Activated naive CD8-positive, alpha-beta T cell (primary cell): ENCODE results near the gene SMURF1.

Source experiments
- H3K27ac Mint-ChIP-seq: one replicate; pipeline ENCODE4 v1.8.0; 2021; ENCODE audit warnings: mixed read lengths
- H3K27me3 Mint-ChIP-seq: one replicate; pipeline ENCODE4 v1.8.0; 2021; ENCODE audit warnings: mixed read lengths
- H3K36me3 Mint-ChIP-seq: one replicate; pipeline ENCODE4 v1.8.0; 2021; ENCODE audit warnings: mixed read lengths
- H3K4me1 Mint-ChIP-seq: one replicate; pipeline ENCODE4 v1.8.0; 2021; ENCODE audit warnings: low read depth, mixed read lengths
- H3K4me3 Mint-ChIP-seq: one replicate; pipeline ENCODE4 v1.8.0; 2021; ENCODE audit warnings: mild to moderate bottlenecking, mixed read lengths
- H3K9me3 Mint-ChIP-seq: one replicate; pipeline ENCODE4 v1.8.0; 2021; ENCODE audit warnings: low read depth, mixed read lengths

Gene SMURF1

GRCh38 chr7:99030457-99030856, 113.5 kb downstream of the SMURF1 start:
- Mint-ChIP-seq H3K4me1 (peaks cover 3% of the 10 kb centered on the region), H3K9me3 (no peaks in the 10 kb centered on the region), H3K36me3 (peaks cover 5% of the 10 kb centered on the region), H3K27ac (no peak overlapping the region), H3K4me3 (no peak overlapping the region), H3K27me3 (no peaks in the 10 kb centered on the region)

GRCh38 chr7:99029466-99030435, 114.2 kb downstream of the SMURF1 start:
- Mint-ChIP-seq H3K27ac (no peak overlapping the region), H3K36me3 (peaks cover 5% of the 10 kb centered on the region)

GRCh38 chr7:99028261-99028973, 115.5 kb downstream of the SMURF1 start:
- H3K4me3 Mint-ChIP-seq, result no peak overlapping the region
- peak overlapping the region; percentile 34 for H3K27ac Mint-ChIP-seq
- peaks cover 5% of the 10 kb centered on the region for H3K36me3 Mint-ChIP-seq
- no peaks in the 10 kb centered on the region for H3K27me3 Mint-ChIP-seq
- peaks cover 3% of the 10 kb centered on the region for H3K4me1 Mint-ChIP-seq
- H3K9me3 Mint-ChIP-seq, result no peaks in the 10 kb centered on the region

More at GRCh38 chr7:99029466-99030435, 114.2 kb downstream of the SMURF1 start:
- H3K4me1 Mint-ChIP-seq, result peaks cover 3% of the 10 kb centered on the region
- no peaks in the 10 kb centered on the region for H3K27me3 Mint-ChIP-seq
- no peaks in the 10 kb centered on the region for H3K9me3 Mint-ChIP-seq
- no peak overlapping the region for H3K4me3 Mint-ChIP-seq

GRCh38 chr7:99027841-99028240, 116.1 kb downstream of the SMURF1 start:
- Mint-ChIP-seq H3K4me1 (peaks cover 3% of the 10 kb centered on the region), H3K27ac (no peak overlapping the region), H3K4me3 (no peak overlapping the region), H3K27me3 (no peaks in the 10 kb centered on the region), H3K9me3 (no peaks in the 10 kb centered on the region), H3K36me3 (peaks cover 9% of the 10 kb centered on the region)

GRCh38 chr7:99027241-99027640, 116.7 kb downstream of the SMURF1 start:
- peaks cover 3% of the 10 kb centered on the region for H3K4me1 Mint-ChIP-seq
- H3K4me3 Mint-ChIP-seq, result no peak overlapping the region
- no peaks in the 10 kb centered on the region for H3K9me3 Mint-ChIP-seq
- H3K36me3 Mint-ChIP-seq, result peaks cover 10% of the 10 kb centered on the region
- peak overlapping the region; percentile 85 for H3K27ac Mint-ChIP-seq
- no peaks in the 10 kb centered on the region for H3K27me3 Mint-ChIP-seq

- Mint-ChIP-seq H3K4me1 (peaks cover 7% of the 10 kb centered on the region), H3K36me3 (peaks cover 14% of the 10 kb centered on the region), H3K27me3 (no peaks in the 10 kb centered on the region), H3K27ac (no peak overlapping the region), H3K4me3 (no peak overlapping the region), H3K9me3 (no peaks in the 10 kb centered on the region)
These were observed 119.8 kb downstream of the SMURF1 start for GRCh38 chr7:99024066-99024465.

GRCh38 chr7:99021941-99022560, 121.9 kb downstream of the SMURF1 start:
- Mint-ChIP-seq H3K9me3 (no peaks in the 10 kb centered on the region), H3K27ac (no peak overlapping the region), H3K4me1 (peaks cover 5% of the 10 kb centered on the region), H3K27me3 (no peaks in the 10 kb centered on the region), H3K36me3 (peaks cover 11% of the 10 kb centered on the region), H3K4me3 (no peak overlapping the region)

- Mint-ChIP-seq H3K4me3 (no peak overlapping the region), H3K27me3 (no peaks in the 10 kb centered on the region), H3K27ac (no peak overlapping the region), H3K9me3 (no peaks in the 10 kb centered on the region), H3K36me3 (peaks cover 19% of the 10 kb centered on the region), H3K4me1 (peaks cover 7% of the 10 kb centered on the region)
These were observed 123.5 kb downstream of the SMURF1 start for GRCh38 chr7:99020413-99020715.

- Mint-ChIP-seq H3K9me3 (no peaks in the 10 kb centered on the region), H3K27me3 (no peaks in the 10 kb centered on the region), H3K4me3 (no peak overlapping the region), H3K4me1 (peaks cover 7% of the 10 kb centered on the region), H3K27ac (no peak overlapping the region), H3K36me3 (peaks cover 19% of the 10 kb centered on the region)
These were observed 124.1 kb downstream of the SMURF1 start for GRCh38 chr7:99019523-99020412.

- no peaks in the 10 kb centered on the region for H3K9me3 Mint-ChIP-seq
- H3K4me3 Mint-ChIP-seq, result no peak overlapping the region
- H3K27ac Mint-ChIP-seq, result no peak overlapping the region
- H3K36me3 Mint-ChIP-seq, result peaks cover 15% of the 10 kb centered on the region
- no peaks in the 10 kb centered on the region for H3K27me3 Mint-ChIP-seq
- peaks cover 4% of the 10 kb centered on the region for H3K4me1 Mint-ChIP-seq
These were observed 127.7 kb downstream of the SMURF1 start for GRCh38 chr7:99016196-99016595.

GRCh38 chr7:99014113-99014985, 129.6 kb downstream of the SMURF1 start:
- H3K27ac Mint-ChIP-seq, result no peak overlapping the region
- no peak overlapping the region for H3K4me3 Mint-ChIP-seq
- peaks cover 13% of the 10 kb centered on the region for H3K36me3 Mint-ChIP-seq
- H3K4me1 Mint-ChIP-seq, result peaks cover 2% of the 10 kb centered on the region
- no peaks in the 10 kb centered on the region for H3K27me3 Mint-ChIP-seq
- no peaks in the 10 kb centered on the region for H3K9me3 Mint-ChIP-seq

- peaks cover 13% of the 10 kb centered on the region for H3K36me3 Mint-ChIP-seq
- H3K9me3 Mint-ChIP-seq, result no peaks in the 10 kb centered on the region
- no peaks in the 10 kb centered on the region for H3K27me3 Mint-ChIP-seq
- H3K4me1 Mint-ChIP-seq, result peaks cover 2% of the 10 kb centered on the region
- no peak overlapping the region for H3K4me3 Mint-ChIP-seq
- no peak overlapping the region for H3K27ac Mint-ChIP-seq
These were observed 130.4 kb downstream of the SMURF1 start for GRCh38 chr7:99013266-99014112.

GRCh38 chr7:99012722-99013121, 131.2 kb downstream of the SMURF1 start:
- no peaks in the 10 kb centered on the region for H3K27me3 Mint-ChIP-seq
- H3K4me1 Mint-ChIP-seq, result peaks cover 2% of the 10 kb centered on the region
- H3K9me3 Mint-ChIP-seq, result no peaks in the 10 kb centered on the region
- H3K4me3 Mint-ChIP-seq, result no peak overlapping the region
- peaks cover 13% of the 10 kb centered on the region for H3K36me3 Mint-ChIP-seq
- H3K27ac Mint-ChIP-seq, result no peak overlapping the region
